Kidney capillary endothelial cell (primary cell): ENCODE data around the gene MAX.

ENCODE experiments used
- DNase-seq: peaks from one replicate; pipeline ENCODE4 v3.0.0-alpha.2; 2018; ENCODE audit warnings: low spot score

The MAX gene

DNA sequence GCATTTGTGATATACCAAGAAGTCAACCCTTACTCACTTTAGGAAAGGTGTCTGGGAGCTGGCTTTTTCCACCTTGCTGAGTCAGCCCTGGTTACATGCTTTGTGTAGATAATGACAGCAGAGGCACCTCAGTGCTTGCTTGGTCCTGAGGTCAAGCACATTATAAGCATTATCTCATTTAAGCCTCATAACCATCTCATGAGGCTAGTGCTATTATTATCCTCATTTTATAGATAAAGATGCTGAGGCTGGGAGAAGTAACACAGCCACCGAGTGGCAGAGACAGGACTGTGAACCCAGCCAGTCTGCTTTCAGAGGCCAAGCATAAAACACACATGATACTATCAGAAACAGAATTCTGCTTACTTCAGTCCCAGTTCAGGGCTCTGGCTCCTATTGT is 29.4 kb downstream of the MAX start:
- no peak for DNase-seq

DNA sequence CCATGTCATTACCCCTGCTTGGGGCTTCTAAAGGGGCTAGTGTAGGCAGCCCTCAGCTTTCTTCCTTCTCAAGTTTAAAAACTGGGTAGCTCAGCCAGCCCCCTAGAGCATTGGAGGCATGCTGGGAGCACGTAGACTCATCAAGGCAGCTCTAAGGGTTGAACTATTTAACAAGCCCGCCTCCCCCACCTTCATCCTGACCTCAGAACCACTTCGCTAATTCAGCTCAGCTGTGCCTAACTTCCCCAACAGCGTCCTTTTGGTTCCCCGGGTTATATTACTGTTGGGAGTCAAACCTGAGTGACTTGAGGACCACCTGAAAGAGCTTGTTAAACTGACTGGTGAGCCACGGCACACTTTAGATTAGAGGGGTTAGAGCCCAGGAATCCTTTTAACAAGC is 30.1 kb downstream of the MAX start:
- DNase-seq: no peak

DNA sequence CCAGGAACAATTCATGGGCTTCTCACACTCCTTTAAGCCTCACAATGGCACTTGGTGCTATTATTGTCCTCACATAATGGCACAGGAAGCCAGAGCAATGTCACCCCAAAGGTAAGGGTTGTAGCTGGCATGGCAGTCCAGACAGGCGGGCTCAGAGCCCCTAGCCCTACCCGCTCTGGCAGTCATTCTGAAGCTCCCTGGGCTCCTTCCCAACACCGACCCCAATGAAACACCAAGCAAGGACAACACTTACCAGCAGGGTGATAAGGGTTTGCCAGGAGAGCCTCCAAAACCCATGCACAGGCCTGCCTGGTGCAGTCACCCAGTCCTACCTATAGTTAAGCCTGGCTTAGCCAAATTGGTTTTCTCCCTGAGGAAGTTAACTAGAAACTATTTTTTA is 30.8 kb downstream of the MAX start:
- no peak for DNase-seq

DNA sequence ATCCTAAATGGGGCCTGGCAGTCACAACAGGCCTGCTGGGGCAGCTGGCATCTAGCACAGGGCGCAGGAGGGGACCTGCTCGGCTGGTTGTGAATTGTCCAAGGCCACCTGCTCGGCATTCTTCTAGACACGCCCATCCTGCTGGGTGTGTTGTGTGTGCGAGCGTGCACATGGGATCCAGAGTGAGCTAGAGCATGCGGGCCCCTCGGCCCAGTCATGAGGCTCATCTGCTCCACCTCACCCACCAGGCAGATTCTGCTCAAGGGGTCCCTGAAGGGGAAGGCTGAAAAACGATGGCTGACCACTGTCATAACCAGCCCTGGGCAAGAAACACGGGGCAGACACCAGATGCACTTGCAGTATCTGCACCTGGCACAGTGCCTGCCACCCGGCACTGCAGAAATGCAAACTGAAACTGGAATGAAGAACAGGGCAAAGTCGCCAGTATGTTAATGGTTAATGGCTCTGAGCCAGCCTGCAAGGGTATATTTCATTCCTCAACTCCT is 31.8 kb downstream of the MAX start:
- DNase-seq: no peak

DNA sequence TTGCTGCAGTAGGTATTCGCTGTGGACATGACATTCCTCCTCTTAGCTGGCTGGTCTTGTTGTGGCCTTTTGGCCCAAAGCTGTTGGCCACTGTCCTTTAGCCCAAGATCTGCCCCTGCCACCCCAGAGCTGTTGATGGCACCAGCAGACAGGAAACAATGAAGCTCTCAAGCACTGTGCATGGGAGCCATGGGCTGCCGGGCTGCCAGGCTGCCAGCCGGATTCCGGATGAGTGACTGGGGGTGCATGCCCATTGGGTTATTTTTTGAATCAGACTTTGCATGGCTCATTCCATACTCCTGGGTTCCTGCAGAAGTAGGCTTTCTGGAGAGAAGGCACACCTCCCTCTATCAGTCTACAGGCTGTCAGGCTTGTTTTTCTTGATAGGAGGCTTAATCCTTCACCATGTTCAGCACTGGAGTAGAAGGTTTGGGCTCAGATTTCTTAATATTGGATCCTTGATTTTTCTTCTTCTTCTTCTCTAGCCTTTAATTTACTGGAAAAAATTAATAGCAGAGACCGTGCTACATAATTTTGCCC is 32.4 kb downstream of the MAX start:
- no peak for DNase-seq

DNA sequence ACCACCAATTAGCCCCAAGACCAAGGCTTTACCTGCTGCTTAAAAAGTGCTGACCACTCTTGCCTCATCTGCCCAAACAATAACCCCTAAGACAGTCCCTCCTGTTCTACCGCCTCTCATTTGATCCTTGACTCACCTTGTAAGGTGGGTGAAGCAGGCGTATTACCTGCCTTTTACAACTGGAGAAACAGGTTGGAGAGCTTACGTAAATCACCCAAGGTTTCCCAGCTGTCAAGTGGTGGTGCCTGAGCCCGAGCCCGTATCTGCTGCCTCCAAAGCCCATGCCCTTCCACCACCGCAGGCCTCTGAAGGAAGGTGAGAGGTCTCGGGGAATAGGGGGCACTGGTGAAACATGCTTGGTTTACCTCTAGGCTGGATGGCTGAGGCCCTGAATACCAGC is 36.6 kb downstream of the MAX start:
- DNase-seq: no peak

DNA sequence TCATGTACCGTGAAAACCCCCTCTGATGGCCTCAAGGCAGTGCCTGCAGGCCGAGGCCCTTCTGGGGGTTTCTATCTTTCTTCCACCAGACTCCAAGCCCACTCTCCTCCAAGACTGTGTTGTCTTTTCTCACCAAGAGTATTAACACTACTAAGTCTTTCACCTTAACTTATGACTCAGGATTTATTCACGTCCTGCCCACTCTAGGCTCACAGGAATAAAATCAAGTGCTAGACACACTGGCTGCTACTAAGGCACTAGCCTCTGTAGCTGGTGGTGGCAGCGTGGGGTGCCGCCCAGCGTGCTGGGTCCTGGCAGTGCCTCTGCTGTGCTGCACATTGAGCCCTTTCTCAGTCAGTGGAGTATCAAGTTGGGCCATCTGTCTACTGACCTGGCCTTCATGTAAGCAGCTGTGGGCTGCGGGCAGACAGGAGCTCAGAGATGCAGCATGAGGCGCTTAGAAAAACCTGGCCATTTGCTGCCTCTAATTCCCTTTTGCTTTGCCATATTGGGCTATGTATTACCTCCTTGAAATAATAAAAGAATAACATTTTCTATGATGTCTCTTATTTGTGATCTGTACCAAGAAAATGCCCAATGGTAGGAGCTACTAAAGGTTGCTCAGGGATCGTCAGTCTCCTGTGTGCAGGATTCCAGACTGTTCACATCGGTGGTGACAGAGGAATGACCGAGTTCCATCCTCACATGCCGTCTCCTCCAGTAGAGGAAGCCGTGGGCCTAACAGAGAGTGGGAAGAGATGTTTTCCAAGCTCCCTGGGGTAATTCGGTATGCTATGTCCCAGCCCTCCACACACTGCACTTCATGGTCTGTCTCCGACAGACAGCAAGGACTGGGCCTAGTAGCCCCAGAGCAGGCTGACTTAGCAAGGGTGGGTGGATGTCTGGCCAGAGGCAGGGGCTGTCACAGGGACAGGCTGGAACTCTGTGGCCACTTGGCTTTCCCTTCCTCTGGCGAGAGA is 39.9 kb downstream of the MAX start:
- DNase-seq: peak; percentile 60

DNA sequence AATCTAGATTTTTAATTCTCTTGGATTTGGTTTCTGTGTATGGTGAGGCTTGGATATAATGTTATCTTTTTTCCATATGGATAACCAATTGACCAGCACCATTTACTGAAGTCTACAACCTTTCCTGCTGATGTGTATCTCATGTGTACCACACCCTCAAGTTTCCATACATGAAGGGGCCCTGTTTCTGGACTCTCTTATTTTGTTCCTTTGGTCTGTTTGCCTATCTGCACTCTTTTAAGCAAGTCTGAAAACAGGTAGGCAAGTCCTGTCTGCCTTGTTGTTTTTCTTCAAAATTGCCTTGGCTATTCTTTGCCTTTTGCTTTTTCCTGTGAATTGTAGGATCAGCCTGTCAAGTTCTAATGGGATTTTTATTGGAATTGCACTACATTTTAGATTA is 44.6 kb downstream of the MAX start:
- DNase-seq: no peak

DNA sequence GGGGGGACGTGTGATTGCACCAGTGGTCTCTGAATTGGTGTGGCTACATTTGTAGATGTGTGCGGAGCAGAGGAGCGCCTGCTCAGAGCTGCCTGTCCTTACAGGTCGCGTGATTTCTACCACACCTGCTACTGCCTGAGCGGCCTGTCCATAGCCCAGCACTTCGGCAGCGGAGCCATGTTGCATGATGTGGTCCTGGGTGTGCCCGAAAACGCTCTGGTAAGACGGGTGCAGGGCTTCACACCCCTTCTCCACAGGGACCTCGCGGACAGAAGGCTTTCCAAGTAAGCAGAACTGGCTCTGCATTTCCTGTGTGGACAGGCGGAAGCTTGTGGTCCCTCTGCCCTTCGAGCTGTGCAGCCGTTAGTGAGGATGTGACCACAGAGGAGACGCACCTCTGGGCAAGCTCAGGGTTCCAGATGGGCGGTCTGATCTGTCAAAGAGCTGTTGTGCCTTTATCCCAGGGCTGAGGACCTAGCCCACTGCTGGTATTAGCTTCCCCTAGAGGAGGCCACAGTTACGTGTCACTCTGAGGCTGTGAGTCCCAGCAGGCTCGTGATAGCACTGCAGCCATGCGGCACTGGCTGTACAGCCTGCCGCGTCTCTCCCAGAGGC is 47.7 kb downstream of the MAX start:
- DNase-seq: no peak

DNA sequence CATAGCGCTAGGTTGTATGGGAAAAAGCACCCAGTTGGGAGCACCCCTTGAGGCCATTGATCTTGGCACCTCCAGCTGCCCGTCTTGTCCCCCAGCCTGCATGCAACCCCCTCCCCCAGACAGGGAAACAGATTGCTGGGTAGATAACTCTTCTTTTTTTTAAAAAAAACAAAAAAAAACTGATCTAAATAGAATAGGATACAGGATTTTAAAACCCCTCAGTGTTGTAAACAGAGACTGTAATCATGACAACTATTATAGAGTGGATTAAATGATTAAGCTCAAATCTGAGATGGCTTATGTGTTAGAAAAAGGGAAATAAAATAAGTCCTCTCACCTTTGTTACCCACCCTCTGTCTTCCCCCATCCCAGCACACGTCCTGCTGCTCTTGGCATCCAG is 48.9 kb downstream of the MAX start:
- no peak for DNase-seq

DNA sequence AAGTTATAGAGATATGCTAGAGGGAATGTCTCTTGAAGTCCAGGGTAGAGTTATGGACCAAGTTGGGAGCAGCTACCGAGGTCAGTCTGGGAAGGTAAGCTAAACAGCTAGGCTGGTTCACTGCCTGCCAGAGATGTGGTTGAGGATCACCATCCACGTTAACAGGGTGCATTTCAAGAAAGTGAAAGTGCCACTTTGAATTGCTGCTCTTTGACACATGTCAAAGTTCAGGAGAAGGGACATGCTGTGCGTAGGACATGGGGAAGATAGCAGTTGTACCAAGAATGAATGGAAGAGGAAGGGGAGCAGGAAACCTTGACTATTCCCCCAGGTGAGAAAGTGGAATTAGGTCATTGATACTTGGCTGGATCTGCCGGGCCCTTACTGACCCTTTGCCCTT is 49.5 kb downstream of the MAX start:
- no peak for DNase-seq

DNA sequence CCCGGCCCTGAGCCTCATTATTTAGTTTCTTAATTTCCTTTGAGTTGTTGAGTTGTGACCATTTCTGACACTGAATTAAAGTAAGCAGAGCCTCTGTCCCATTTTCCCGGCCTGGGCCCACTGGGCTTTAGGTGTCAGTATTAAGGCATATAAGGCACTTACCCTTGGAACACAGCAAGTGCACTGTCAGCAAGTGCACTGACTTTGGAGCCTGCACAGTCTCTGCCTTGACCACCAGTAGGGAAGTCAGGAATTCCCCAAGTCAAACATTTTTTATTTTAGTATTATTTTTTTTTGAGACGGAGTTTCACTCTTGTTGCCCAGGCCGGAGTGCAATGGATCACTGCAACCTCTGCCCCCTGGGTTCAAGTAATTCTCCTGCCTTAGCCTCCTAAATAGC is 56.6 kb downstream of the MAX start:
- DNase-seq: no peak

DNA sequence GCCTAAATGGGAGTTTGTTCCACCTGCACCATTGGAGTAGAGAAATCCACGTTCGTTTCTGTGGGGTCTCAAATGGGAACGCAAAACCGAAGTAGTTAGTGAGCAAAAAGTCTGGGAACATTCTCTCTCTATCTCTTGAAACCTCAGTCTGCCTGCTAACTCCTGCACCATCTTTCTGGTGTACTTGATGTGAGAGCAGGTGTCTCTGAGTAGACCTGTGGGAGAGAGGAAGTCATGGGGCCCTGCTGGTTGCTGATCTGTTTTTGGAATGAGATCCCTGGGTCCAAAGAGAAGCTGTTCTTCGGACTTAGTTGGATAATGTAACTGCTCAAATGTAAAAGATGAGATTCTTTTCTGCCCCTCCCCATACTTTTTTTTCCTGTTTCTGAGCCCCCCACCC is 57.3 kb downstream of the MAX start:
- DNase-seq: no peak

DNA sequence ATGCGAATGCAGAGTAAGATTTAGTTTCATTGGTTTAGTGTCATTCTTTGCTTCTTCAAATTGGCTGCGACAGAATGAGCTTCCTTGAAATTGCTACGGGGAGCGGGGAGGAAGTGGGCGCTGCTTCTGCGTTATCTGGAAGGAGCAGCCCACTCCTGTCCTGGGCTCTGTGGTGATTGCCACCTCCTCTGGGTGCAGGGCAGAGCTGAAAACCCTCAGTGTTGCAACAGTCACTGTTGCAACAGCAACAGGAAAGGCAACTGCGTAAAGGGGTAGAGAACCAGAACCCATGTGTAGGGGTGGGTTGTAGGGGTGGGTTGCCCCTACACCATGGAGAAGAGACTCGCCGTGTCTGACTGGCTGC is 57.7 kb downstream of the MAX start:
- no peak for DNase-seq

DNA sequence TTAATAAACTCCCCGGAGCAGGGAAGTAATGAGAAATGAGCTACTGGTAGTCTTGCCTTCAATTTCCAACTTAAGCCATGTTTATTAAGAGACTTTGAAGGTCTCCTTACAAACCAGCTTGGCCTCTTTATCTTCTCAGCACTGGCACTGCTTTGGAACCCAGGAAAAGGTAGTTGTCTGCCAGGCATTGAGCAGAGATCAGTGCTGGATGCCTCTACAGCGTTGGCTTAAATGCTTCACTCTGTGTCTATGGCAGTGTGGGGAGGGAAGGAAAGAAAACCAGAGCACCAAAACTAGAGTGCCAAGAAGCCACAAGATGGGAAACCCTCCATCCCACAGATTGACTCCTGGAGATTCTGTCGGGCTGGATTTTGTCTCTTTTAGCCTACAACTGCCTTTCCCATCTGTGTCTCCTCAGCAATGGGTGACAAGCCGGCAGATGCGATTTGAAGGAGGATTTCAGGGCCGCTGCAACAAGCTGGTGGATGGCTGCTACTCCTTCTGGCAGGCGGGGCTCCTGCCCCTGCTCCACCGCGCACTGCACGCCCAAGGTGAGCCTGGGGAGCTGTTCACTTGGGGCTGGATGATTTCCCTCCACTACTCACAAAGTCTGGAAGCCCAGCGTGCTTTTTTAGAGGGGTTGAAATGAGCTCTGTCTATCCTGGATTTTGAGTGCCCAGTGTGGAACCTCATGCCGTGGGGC is 58.3 kb downstream of the MAX start:
- no peak for DNase-seq

DNA sequence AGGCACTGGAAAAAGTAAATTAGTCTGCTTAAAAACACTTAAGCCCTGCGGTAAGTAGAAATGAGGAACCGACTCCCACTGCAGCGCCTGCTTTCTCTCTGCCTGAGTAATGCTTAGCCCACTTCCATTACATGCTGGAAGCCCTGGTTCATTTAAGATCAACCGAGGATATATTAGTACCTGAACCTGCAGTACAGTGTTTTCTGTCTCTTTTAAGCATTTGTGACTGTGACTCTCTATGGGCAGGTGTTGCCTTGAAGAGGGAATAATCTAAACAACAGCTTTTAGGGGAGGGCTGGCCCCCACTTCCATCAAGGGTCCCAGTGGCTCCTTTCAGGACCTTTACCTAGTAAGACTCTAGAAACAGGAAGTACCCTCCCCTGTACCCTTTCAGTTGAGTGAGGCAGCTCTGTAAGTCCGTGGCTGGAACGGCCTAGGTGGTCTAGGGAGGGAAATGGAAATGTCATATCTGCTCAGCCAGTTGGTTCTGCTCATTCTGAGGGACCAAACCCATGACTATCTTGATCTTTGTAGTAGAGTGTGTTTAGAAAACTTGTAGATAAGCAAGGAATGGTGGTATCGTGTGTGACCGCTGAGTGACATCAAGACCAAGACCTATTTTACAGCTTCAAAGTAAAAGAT is 59.5 kb downstream of the MAX start:
- DNase-seq: no peak

DNA sequence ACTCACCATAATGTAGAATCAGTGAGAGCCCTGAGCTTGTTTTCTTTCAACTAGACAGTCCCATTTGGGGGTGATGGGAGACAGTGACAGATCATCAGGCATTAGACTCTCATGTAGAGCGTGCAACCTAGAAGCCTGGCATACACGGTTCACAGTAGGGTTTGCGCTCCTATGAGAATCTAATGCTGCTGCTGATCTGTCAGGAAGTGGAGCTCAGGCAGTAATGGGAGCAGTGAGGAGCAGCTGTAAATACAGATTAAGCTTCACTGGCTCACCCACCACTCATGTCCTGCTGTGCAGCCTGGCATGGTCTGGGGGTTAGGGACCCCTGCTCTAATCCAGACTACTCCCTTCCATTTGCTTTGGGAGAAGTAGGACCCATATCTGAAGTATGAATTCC is 60.0 kb downstream of the MAX start:
- DNase-seq: no peak

DNA sequence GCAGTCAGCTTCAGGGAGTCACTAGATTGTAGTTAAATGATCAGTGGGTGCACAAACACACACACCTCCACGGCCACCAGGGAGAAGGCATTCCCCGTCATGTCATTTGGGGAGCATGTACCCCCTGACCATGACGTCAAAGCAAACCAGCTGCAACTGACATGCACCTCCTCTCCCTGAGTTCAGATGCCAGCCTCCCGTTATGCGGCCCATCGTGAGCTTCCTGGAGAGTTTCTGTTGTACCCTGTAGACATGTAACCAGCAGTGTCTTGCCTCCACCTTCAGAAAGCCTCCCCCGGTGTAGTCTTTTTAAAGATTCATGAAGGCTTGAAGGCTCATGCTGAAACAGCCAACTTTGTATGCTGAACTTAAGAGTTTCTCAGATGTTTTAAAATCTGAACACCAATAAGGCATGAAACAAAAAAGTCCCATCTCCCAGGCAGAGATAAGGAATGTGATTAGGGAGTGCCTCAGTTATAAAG is 60.8 kb downstream of the MAX start:
- DNase-seq: no peak

DNA sequence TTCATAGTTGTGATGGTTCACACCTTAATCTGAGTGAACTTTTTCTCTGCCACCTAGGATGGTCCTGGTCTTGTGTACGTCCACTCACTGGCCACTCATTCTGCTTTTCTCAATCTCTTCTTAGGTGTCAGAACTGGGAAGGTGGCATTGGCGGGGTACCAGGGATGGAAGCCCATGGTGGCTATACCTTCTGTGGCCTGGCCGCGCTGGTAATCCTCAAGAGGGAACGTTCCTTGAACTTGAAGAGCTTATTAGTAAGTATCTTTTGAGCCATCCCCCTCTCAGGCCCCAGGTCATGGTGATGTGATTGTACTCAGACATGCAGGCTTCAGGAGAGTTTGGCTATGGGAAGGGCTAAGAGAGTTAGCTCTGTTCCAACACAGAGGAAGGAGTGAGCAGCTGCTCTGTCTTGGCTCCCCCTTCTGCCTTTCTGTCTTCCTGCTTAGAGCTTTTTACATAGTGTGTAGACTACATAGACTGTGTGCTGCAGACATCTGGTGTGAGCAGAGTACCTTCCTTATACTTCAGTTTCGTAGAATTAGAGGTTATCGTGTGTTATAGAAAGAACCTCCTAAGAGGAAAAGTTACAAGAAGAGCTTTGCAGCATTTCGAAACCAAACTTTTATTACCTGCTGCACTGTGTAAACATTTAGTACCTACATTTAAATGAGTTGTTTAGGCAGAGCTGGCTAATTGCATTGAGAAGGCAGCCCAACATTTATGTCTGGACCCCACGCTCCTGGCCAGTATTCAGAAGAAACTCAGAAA is 61.5 kb downstream of the MAX start:
- DNase-seq: no peak

DNA sequence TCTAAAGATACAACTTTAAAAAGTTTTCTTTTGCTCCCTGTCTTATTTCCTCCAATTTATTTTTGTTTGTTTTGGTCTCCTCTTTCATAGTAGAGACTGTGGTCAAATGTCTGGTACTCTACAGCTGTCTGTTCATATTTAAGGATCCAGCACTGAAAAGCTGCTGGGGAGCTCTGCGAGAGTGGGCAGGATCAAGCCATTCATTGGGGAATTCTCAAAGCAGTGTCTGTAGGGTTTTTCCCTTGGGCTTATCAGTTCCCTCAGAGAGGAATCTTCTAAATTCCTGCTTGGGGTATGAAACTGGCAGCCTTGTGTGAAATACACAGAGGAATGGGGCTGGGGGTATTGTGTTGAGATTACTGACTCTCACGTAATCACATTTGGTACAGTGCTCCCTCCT is 63.4 kb downstream of the MAX start:
- no peak for DNase-seq

DNA sequence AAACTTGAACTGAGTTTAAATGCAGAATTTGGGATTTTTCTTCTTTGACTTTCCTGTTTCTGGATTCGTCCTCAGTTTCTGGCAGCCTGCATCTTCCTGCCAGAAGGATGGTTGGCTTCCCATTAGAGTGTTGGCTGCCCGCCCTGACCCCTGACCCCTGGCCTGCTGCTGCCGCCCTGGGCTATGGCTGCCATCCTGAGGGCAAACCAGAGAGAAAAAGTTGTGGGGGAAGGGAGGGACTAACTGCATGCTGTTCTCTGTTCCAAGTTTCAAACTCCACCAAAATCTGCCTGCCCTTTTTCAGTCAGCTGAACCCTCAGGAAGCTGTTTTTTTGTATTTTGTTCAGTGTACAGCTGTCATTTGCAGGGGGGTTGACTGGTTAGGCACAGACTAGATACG is 67.3 kb downstream of the MAX start:
- DNase-seq: no peak
